WTC11 (cell line): Measurements from ENCODE around the gene MAPKAP1. TPM values are rescaled to one million over a fixed set of nuclear protein-coding genes. Genes with fewer than 3 reads are reported as not detected.

ENCODE experiments used
- ATAC-seq: fragments of 200-7000 bp; cut with Tn5 transposase; 2 replicates; pipeline ENCODE4 v1.10.0; 2021; ENCODE audit warnings: mild to moderate bottlenecking, moderate library complexity
- CTCF ChIA-PET: fragments of 300-600 bp; sonication (Branson Sonifier 250); formaldehyde crosslinking; loops from one replicate; lab custom pipeline; 2021; ENCODE audit warnings: antibody characterized with exemption; lab: Charles Lee
- POLR2A ChIA-PET: fragments of 350-600 bp; sonication (Branson Sonifier 250); formaldehyde crosslinking; loops from one replicate; lab custom pipeline; 2021; ENCODE audit warnings: antibody characterized with exemption; lab: Charles Lee
- DNase-seq: peaks from one replicate; pipeline ENCODE4 v3.0.0; 2021; ENCODE audit warnings: low spot score
- H3K27ac Mint-ChIP-seq: 2 replicates; pipeline ENCODE4 v1.8.0; 2021; ENCODE audit warnings: mixed read lengths
- H3K27me3 Mint-ChIP-seq: 2 replicates; pipeline ENCODE4 v1.8.0; 2021; ENCODE audit warnings: low read depth, mild to moderate bottlenecking, moderate library complexity, mixed read lengths
- H3K36me3 Mint-ChIP-seq: 2 replicates; pipeline ENCODE4 v1.8.0; 2021; ENCODE audit warnings: mixed read lengths
- H3K4me1 Mint-ChIP-seq: 2 replicates; pipeline ENCODE4 v1.8.0; 2022; ENCODE audit warnings: mixed read lengths
- H3K4me3 Mint-ChIP-seq: 2 replicates; pipeline ENCODE4 v1.8.0; 2021; ENCODE audit warnings: mild to moderate bottlenecking, moderate library complexity, mixed read lengths
- H3K9me3 Mint-ChIP-seq: 2 replicates; pipeline ENCODE4 v1.8.0; 2021; ENCODE audit warnings: mixed read lengths
- CDX4 ChIP-seq: fragments of 250-450 bp; sonication (Bioruptor Pico); IDR thresholded peaks from 2 replicates; pipeline ENCODE4 v1.9.0; 2021; ENCODE audit warnings: moderate library complexity, mild to moderate bottlenecking, inconsistent platforms, borderline replicate concordance
- ESRRA ChIP-seq: sonication (generic); formaldehyde crosslinking; IDR thresholded peaks from 2 replicates; pipeline ENCODE4 v1.8.1; 2022; ENCODE audit warnings: mild to moderate bottlenecking, missing genetic modification reagents, borderline replicate concordance
- FOXJ3 ChIP-seq: sonication (generic); formaldehyde crosslinking; IDR thresholded peaks from 2 replicates; pipeline ENCODE4 v1.9.0; 2021; ENCODE audit warnings: missing genetic modification reagents, mild to moderate bottlenecking, borderline replicate concordance
- GRHL2 ChIP-seq: fragments of 250-450 bp; sonication (Bioruptor Pico); IDR thresholded peaks from 2 replicates; pipeline ENCODE4 v1.8.0; 2022; ENCODE audit warnings: mild to moderate bottlenecking, moderate library complexity; ENCODE audit not compliant: insufficient replicate concordance, severe bottlenecking
- JUN ChIP-seq: sonication (generic); formaldehyde crosslinking; IDR thresholded peaks from 2 replicates; pipeline ENCODE4 v1.8.0; 2023; ENCODE audit warnings: mild to moderate bottlenecking, missing genetic modification reagents
- MXD4 ChIP-seq: fragments of 250-450 bp; sonication (Bioruptor Pico); IDR thresholded peaks from 2 replicates; pipeline ENCODE4 v1.8.0; 2021; ENCODE audit warnings: mild to moderate bottlenecking, moderate library complexity, borderline replicate concordance
- NFYB ChIP-seq: sonication (generic); formaldehyde crosslinking; conservative IDR thresholded peaks from 2 replicates; pipeline ENCODE4 v1.8.0; 2022; ENCODE audit warnings: low read depth, missing genetic modification reagents
- NR2C2 ChIP-seq: sonication (generic); formaldehyde crosslinking; IDR thresholded peaks from 2 replicates; pipeline ENCODE4 v1.8.0; 2022; ENCODE audit warnings: mild to moderate bottlenecking, missing genetic modification reagents
- RELA ChIP-seq: sonication (generic); formaldehyde crosslinking; IDR thresholded peaks from 2 replicates; pipeline ENCODE4 v1.8.1; 2022; ENCODE audit warnings: missing genetic modification reagents, mild to moderate bottlenecking, borderline replicate concordance
- SMAD4 ChIP-seq: sonication (generic); formaldehyde crosslinking; IDR thresholded peaks from 2 replicates; pipeline ENCODE4 v1.8.0; 2022; ENCODE audit warnings: mild to moderate bottlenecking, missing genetic modification reagents
- SP1 ChIP-seq: sonication (generic); formaldehyde crosslinking; conservative IDR thresholded peaks from 2 replicates; pipeline ENCODE4 v1.8.1; 2022; ENCODE audit warnings: missing genetic modification reagents
- TEAD4 ChIP-seq: sonication (generic); formaldehyde crosslinking; IDR thresholded peaks from 2 replicates; pipeline ENCODE4 v1.8.0; 2022; ENCODE audit warnings: mild to moderate bottlenecking, missing genetic modification reagents
- ZBTB21 ChIP-seq: sonication (generic); formaldehyde crosslinking; IDR thresholded peaks from 2 replicates; pipeline ENCODE4 v1.8.1; 2023; ENCODE audit warnings: mild to moderate bottlenecking, missing genetic modification reagents, borderline replicate concordance
- ZBTB43 ChIP-seq: sonication (generic); formaldehyde crosslinking; IDR thresholded peaks from 2 replicates; pipeline ENCODE4 v1.8.1; 2023; ENCODE audit warnings: mild to moderate bottlenecking, missing genetic modification reagents
- ZNF121 ChIP-seq: sonication (generic); formaldehyde crosslinking; IDR thresholded peaks from 2 replicates; pipeline ENCODE4 v1.8.0; 2023; ENCODE audit warnings: missing genetic modification reagents
- ZNF232 ChIP-seq: sonication (generic); formaldehyde crosslinking; IDR thresholded peaks from 2 replicates; pipeline ENCODE4 v1.8.0; 2022; ENCODE audit warnings: mild to moderate bottlenecking, missing genetic modification reagents
- ZNF423 ChIP-seq: fragments of 250-450 bp; sonication (Bioruptor Pico); IDR thresholded peaks from 2 replicates; pipeline ENCODE4 v2.1.2; 2022; ENCODE audit warnings: mild to moderate bottlenecking, moderate library complexity
- total RNA-seq: library from RNA; stranded (reverse); gene quantifications from 3 replicates; pipeline ENCODE4 v1.2.3, GENCODE V29; 2021
- TF ChIP-seq, protein P1 (sequence below): sonication (generic); formaldehyde crosslinking; IDR thresholded peaks from 2 replicates; pipeline ENCODE4 v1.8.0; 2022; ENCODE audit warnings: mild to moderate bottlenecking, missing genetic modification reagents
- TF ChIP-seq, protein P2 (sequence below): sonication (generic); formaldehyde crosslinking; conservative IDR thresholded peaks from 2 replicates; pipeline ENCODE4 v1.8.1; 2022; ENCODE audit warnings: mild to moderate bottlenecking, missing genetic modification reagents
- TF ChIP-seq, protein P3 (sequence below): fragments of 250-450 bp; sonication (Bioruptor Pico); IDR thresholded peaks from 2 replicates; pipeline ENCODE4 v1.8.0; 2021; ENCODE audit warnings: mild to moderate bottlenecking
- TF ChIP-seq, protein P4 (sequence below): sonication (generic); formaldehyde crosslinking; IDR thresholded peaks from 2 replicates; pipeline ENCODE4 v1.8.1; 2023; ENCODE audit warnings: mild to moderate bottlenecking, moderate library complexity, missing genetic modification reagents

MAPKAP1 gene
- total RNA-seq, 1 experiment from 2014 or later, result 111 TPM

GRCh38 chr9:125580701-125581286 is 126.2 kb downstream of the MAPKAP1 start (continued):
- TF ChIP-seq, protein P1, sequence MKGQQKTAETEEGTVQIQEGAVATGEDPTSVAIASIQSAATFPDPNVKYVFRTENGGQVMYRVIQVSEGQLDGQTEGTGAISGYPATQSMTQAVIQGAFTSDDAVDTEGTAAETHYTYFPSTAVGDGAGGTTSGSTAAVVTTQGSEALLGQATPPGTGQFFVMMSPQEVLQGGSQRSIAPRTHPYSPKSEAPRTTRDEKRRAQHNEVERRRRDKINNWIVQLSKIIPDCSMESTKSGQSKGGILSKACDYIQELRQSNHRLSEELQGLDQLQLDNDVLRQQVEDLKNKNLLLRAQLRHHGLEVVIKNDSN, result no peak
- no peak for TF ChIP-seq ZNF423 (CRISPR knock-in tag)
- TF ChIP-seq TEAD4 (CRISPR knock-in tag), result no peak
- no peak for TF ChIP-seq NR2C2 (CRISPR knock-in tag)
- no peak for TF ChIP-seq CDX4
- no peak for TF ChIP-seq GRHL2 (CRISPR knock-in tag)
- no peak for TF ChIP-seq NFYB
- no peak for TF ChIP-seq ZBTB21 (CRISPR knock-in tag)
- TF ChIP-seq SMAD4 (CRISPR knock-in tag), result no peak
- TF ChIP-seq MXD4 (CRISPR knock-in tag), result no peak
- no peak for TF ChIP-seq ESRRA (CRISPR knock-in tag)
- TF ChIP-seq, all 79 proteins: peak for 0

- CTCF ChIA-PET, result no interaction called here
- TF ChIP-seq, protein P2, sequence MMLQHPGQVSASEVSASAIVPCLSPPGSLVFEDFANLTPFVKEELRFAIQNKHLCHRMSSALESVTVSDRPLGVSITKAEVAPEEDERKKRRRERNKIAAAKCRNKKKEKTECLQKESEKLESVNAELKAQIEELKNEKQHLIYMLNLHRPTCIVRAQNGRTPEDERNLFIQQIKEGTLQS (CRISPR knock-in tag), result no peak
- TF ChIP-seq JUN (CRISPR knock-in tag) (no peak), ZNF121 (no peak), RELA (CRISPR knock-in tag) (no peak), NR2C2 (CRISPR knock-in tag) (no peak), SP1 (CRISPR knock-in tag) (no peak), ZNF232 (CRISPR knock-in tag) (no peak), FOXJ3 (CRISPR knock-in tag) (no peak), ZBTB21 (CRISPR knock-in tag) (no peak), ZBTB43 (CRISPR knock-in tag) (no peak)
- TF ChIP-seq, protein P3, sequence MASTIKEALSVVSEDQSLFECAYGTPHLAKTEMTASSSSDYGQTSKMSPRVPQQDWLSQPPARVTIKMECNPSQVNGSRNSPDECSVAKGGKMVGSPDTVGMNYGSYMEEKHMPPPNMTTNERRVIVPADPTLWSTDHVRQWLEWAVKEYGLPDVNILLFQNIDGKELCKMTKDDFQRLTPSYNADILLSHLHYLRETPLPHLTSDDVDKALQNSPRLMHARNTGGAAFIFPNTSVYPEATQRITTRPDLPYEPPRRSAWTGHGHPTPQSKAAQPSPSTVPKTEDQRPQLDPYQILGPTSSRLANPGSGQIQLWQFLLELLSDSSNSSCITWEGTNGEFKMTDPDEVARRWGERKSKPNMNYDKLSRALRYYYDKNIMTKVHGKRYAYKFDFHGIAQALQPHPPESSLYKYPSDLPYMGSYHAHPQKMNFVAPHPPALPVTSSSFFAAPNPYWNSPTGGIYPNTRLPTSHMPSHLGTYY, result no peak
- TF ChIP-seq, protein P4, sequence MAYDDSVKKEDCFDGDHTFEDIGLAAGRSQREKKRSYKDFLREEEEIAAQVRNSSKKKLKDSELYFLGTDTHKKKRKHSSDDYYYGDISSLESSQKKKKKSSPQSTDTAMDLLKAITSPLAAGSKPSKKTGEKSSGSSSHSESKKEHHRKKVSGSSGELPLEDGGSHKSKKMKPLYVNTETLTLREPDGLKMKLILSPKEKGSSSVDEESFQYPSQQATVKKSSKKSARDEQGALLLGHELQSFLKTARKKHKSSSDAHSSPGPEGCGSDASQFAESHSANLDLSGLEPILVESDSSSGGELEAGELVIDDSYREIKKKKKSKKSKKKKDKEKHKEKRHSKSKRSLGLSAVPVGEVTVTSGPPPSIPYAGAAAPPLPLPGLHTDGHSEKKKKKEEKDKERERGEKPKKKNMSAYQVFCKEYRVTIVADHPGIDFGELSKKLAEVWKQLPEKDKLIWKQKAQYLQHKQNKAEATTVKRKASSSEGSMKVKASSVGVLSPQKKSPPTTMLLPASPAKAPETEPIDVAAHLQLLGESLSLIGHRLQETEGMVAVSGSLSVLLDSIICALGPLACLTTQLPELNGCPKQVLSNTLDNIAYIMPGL (CRISPR knock-in tag), result no peak
- TF ChIP-seq, all 79 proteins: peak for 0
- peaks cover 54% of the 10 kb centered on the region for H3K36me3 Mint-ChIP-seq
- H3K4me3 Mint-ChIP-seq, result no peak overlapping the region
- POLR2A ChIA-PET, result no interaction called here
- H3K27me3 Mint-ChIP-seq, result no peaks in the 10 kb centered on the region
- no peak overlapping the region for H3K27ac Mint-ChIP-seq
- DNase-seq, result no peak
- H3K4me1 Mint-ChIP-seq, result no peaks in the 10 kb centered on the region
- ATAC-seq, result no peak
- peaks cover 48% of the 10 kb centered on the region for H3K9me3 Mint-ChIP-seq
These were observed 127.7 kb downstream of the MAPKAP1 start for GRCh38 chr9:125579030-125579932.
